ENCODE results near the gene NAA38.

NAA38 gene

GRCh38 chr17:7854851-7855659, 2.3 kb downstream of the NAA38 start, which contains the start of gene TMEM88:
Gene TMEM88, plus strand, starts transcription at chr17:7855066. Its CDS starts 9 bp downstream, at chr17:7855075.
- DNase-seq (ENCODE audit: low spot score) = peak; percentile 76
- no peak for TF ChIP-seq CTCF (IDR thresholded peaks at IDR 0.05)
- Histone ChIP-seq H3K27ac (peak within 1 kb of the TSS; percentile 81 to 94), H3K4me3 (peak within 1 kb of the TSS; percentile 80)

DNA sequence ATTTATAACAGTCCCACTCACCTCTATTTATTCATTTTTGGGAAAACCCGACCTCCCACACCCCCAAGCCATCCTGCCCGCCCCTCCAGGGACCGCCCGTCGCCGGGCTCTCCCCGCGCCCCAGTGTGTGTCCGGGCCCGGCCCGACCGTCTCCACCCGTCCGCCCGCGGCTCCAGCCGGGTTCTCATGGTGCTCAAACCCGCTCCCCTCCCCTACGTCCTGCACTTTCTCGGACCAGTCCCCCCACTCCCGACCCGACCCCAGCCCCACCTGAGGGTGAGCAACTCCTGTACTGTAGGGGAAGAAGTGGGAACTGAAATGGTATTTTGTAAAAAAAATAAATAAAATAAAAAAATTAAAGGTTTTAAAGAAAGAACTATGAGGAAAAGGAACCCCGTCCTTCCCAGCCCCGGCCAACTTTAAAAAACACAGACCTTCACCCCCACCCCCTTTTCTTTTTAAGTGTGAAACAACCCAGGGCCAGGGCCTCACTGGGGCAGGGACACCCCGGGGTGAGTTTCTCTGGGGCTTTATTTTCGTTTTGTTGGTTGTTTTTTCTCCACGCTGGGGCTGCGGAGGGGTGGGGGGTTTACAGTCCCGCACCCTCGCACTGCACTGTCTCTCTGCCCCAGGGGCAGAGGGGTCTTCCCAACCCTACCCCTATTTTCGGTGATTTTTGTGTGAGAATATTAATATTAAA, 3.1 kb downstream of the NAA38 start:
- Histone ChIP-seq H3K4me3 (peak overlapping the region; percentile 80), H3K27ac (no peak overlapping the region)
- peak; percentile 72 for DNase-seq (ENCODE audit: low spot score)
- TF ChIP-seq CTCF (IDR thresholded peaks at IDR 0.05) = no peak

- peak; percentile 71 for DNase-seq (ENCODE audit: low spot score)
- H3K27ac ChIP-seq = no peak overlapping the region
- H3K4me3 ChIP-seq = no peak overlapping the region
- no peak for TF ChIP-seq CTCF (IDR thresholded peaks at IDR 0.05)
These were observed 3.7 kb downstream of the NAA38 start for GRCh38 chr17:7853691-7854038.

GRCh38 chr17:7852919-7853690, 4.3 kb downstream of the NAA38 start:
- Histone ChIP-seq H3K27ac (no peak overlapping the region), H3K4me3 (no peak overlapping the region)
- TF ChIP-seq CTCF (IDR thresholded peaks at IDR 0.05) = no peak
- DNase-seq (ENCODE audit: low spot score) = peak; percentile 71

DNA sequence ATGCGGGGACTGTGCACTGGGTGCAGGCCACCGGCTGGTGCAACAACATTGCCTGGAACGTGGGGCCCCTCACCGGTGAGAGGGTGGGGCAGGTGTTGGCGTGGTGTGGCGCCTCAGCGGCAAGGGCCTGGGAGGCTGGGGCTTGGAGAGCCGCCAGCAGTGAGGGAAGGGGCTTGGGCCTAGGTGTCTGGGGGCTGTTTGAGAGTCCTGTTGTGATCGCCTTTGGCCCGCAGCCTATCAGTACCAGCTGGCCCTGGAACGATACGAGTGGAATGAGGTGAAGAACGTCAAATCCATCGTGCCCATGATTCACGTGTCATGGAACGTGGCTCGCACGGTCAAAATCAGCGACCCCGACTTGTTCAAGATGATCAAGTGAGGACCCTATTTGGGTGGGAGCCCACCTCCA, 5.1 kb downstream of the NAA38 start:
- no peak for DNase-seq (ENCODE audit: low spot score)
- H3K4me3 ChIP-seq = no peak overlapping the region
- H3K27ac ChIP-seq = peak overlapping the region in 1 of 2 donors; percentile 30
- no peak for TF ChIP-seq CTCF (IDR thresholded peaks at IDR 0.05)

GRCh38 chr17:7851438-7852261, 5.7 kb downstream of the NAA38 start:
- Histone ChIP-seq H3K27ac (peak overlapping the region in 1 of 2 donors; percentile 30), H3K4me3 (peak overlapping the region; percentile 18)
- peak; percentile 97 for TF ChIP-seq CTCF (IDR thresholded peaks at IDR 0.05)
- peak; percentile 89 for DNase-seq (ENCODE audit: low spot score)
